Body of pancreas (tissue), 4 donors: ENCODE results near the gene MANEA. TPM values are rescaled to one million over a fixed set of nuclear protein-coding genes. Genes with fewer than 3 reads are reported as not detected.

Experiments
- ATAC-seq: fragments of 150-250 bp; one replicate; pipeline ENCODE4 v1.9.1; 2016
- DNase-seq, 4 donors: peaks; one replicate each; pipeline ENCODE4 v3.0.0-alpha.2; 2019
- H3K27ac ChIP-seq, 4 donors: fragments of 200-600 bp; sonication (generic); 1 replicate in 3 of 4; 2 replicates in 1 of 4; pipeline versions ENCODE4 v1.5.1 to v1.6.1; 2016 to 2019; ENCODE audit warnings: mild to moderate bottlenecking in 1 of 4, mixed read lengths in 1 of 4, moderate library complexity in 1 of 4
- H3K27me3 ChIP-seq, 2 donors: fragments of 200-600 bp; sonication (generic); one replicate each; pipeline ENCODE4 v1.6.0; 2016; ENCODE audit warnings: mild to moderate bottlenecking in 1 of 2
- H3K36me3 ChIP-seq, 2 donors: fragments of 200-600 bp; sonication (generic); replicated peaks in 1 of 2; 2 replicates each; pipeline ENCODE4 v1.5.1; 2016; ENCODE audit warnings: low read depth in 2 of 2; ENCODE audit not compliant: insufficient read depth in 1 of 2
- H3K4me1 ChIP-seq: fragments of 200-600 bp; sonication (generic); one replicate; pipeline ENCODE4 v1.6.0; 2016
- H3K4me3 ChIP-seq, 2 donors: fragments of 200-600 bp; sonication (generic); 1 replicate in 1 of 2; 2 replicates in 1 of 2; pipeline ENCODE4 v1.5.1; 2016 to 2019
- H3K9me3 ChIP-seq, 3 donors: fragments of 200-600 bp; sonication (generic); 1 replicate in 2 of 3; 2 replicates in 1 of 3; pipeline ENCODE4 v1.5.1; 2016
- POLR2A ChIP-seq, 3 donors: fragments of 450-650 bp; IDR thresholded peaks; one replicate each; pipeline ENCODE4 v1.6.1; 2016; ENCODE audit warnings: antibody characterized with exemption in 3 of 3, mild to moderate bottlenecking in 2 of 3
- WGBS, 2 donors: methylation state at CpG; one replicate each; pipeline ENCODE4 v1.1.5; 2017; 5-methylcytosine and 5-hydroxymethylcytosine counted together
- intact Hi-C: fragments of 100-400 bp; cut with DNase I; formaldehyde crosslinking; loops from one replicate; pipeline ENCODE4 v1.15.1; 2023
- total RNA-seq, 2 donors: library from RNA; depleted of rRNA; stranded (reverse); fragments of >200 nt; gene quantifications; one replicate each; pipeline ENCODE4 v1.1.0, GENCODE V29; 2016
- TF ChIP-seq, protein P1 (sequence below), 7 experiments: fragments of 450-650 bp in 4 of 7; fragments of 200-600 bp in 3 of 7; sonication (generic) in 3 of 7; IDR thresholded peaks; one replicate each; pipeline ENCODE4 v1.5.1; 2016 to 2019; ENCODE audit warnings: antibody characterized with exemption in 7 of 7

The MANEA gene
- total RNA-seq, 2 donors from 2014 or later = 2.6 to 5.2 TPM

DNA sequence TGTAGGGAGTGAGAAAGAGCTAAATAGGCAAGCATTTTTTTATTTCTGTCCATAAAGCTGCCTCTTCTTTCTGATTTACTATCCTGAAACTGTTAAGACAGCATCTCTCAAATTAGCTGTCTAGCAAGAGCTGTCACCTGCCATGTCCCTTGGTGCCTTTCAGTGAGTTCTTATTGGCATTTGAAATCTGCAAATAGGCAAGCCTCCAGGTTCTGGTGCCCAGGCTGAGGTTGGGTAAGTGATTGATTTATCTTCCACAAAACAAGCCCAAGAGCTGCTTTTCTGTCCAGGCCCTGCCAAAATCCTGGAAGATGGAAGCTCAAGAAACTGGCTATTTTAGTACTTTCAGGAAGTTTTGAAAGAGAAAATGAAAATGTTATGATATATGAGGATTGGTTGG, 22.4 kb downstream of the MANEA start:
- Histone ChIP-seq H3K4me1 (no peaks in the 10 kb centered on the region), H3K27me3 (no peaks in the 10 kb centered on the region), H3K36me3 (no peaks in the 10 kb centered on the region), H3K27ac (no peak overlapping the region), H3K9me3 (no peaks in the 10 kb centered on the region), H3K4me3 (no peak overlapping the region)
- no peak for TF ChIP-seq POLR2A (IDR thresholded peaks at IDR 0.05)
- TF ChIP-seq, protein P1, sequence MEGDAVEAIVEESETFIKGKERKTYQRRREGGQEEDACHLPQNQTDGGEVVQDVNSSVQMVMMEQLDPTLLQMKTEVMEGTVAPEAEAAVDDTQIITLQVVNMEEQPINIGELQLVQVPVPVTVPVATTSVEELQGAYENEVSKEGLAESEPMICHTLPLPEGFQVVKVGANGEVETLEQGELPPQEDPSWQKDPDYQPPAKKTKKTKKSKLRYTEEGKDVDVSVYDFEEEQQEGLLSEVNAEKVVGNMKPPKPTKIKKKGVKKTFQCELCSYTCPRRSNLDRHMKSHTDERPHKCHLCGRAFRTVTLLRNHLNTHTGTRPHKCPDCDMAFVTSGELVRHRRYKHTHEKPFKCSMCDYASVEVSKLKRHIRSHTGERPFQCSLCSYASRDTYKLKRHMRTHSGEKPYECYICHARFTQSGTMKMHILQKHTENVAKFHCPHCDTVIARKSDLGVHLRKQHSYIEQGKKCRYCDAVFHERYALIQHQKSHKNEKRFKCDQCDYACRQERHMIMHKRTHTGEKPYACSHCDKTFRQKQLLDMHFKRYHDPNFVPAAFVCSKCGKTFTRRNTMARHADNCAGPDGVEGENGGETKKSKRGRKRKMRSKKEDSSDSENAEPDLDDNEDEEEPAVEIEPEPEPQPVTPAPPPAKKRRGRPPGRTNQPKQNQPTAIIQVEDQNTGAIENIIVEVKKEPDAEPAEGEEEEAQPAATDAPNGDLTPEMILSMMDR (IDR thresholded peaks at IDR 0.05) = no peak
- ATAC-seq (no peak), DNase-seq (no peak)
- intact Hi-C loops = no loop called here

- WGBS, 2 donors = 78 to 83% methylated on average over 3 of the region's 3 CpGs
- TF ChIP-seq, protein P1 (IDR thresholded peaks at IDR 0.05) = no peak
- TF ChIP-seq POLR2A (IDR thresholded peaks at IDR 0.05) = no peak
- DNase-seq = no peak
- Histone ChIP-seq H3K27me3 (no peaks in the 10 kb centered on the region), H3K36me3 (no peaks in the 10 kb centered on the region), H3K9me3 (no peaks in the 10 kb centered on the region), H3K4me1 (no peaks in the 10 kb centered on the region), H3K4me3 (no peak overlapping the region), H3K27ac (no peak overlapping the region)
- ATAC-seq = no peak
- intact Hi-C loops = no loop called here
Observed at GRCh38 chr6:95601133-95601532, 23.8 kb downstream of the MANEA start.

DNA sequence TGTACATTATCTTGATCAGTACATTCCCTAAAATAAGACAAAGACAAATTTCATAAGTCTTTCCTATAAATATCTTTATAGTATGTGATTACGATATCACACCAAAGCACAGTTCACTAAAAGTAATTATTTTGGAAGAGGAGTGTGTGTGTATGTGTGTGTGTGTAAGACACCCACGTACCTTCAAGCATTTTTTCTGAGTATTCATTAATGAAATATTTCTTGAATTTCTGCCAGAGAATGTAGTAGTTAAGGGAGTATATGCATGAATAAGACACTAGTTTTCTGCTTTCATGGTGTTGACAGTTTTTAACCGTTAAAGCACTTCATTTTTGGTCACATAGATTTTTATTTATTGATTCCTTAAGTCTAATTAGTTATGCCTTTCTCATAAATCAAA, 36.8 kb downstream of the MANEA start:
- Histone ChIP-seq H3K4me1 (no peaks in the 10 kb centered on the region), H3K4me3 (no peak overlapping the region), H3K36me3 (no peaks in the 10 kb centered on the region), H3K27ac (no peak overlapping the region), H3K27me3 (no peaks in the 10 kb centered on the region), H3K9me3 (no peaks in the 10 kb centered on the region)
- ATAC-seq (no peak), DNase-seq (no peak)
- TF ChIP-seq POLR2A (IDR thresholded peaks at IDR 0.05) = no peak
- TF ChIP-seq, protein P1 (IDR thresholded peaks at IDR 0.05) = no peak
- WGBS, 2 donors = 52 to 55% methylated on average over 3 of the region's 3 CpGs
- intact Hi-C loops = no loop called here

- Histone ChIP-seq H3K36me3 (no peaks in the 10 kb centered on the region), H3K4me3 (no peak overlapping the region), H3K9me3 (no peaks in the 10 kb centered on the region), H3K4me1 (no peaks in the 10 kb centered on the region), H3K27me3 (no peaks in the 10 kb centered on the region), H3K27ac (no peak overlapping the region)
- DNase-seq (no peak), ATAC-seq (no peak)
- TF ChIP-seq, protein P1 (IDR thresholded peaks at IDR 0.05) = no peak
- TF ChIP-seq POLR2A (IDR thresholded peaks at IDR 0.05) = no peak
- WGBS, 2 donors = 68 to 71% methylated on average over 2 of the region's 2 CpGs
- intact Hi-C loops = no loop called here
Observed at GRCh38 chr6:95629551-95629950, 52.2 kb downstream of the MANEA start.

- no peak overlapping the region for H3K27ac ChIP-seq
- H3K4me1 ChIP-seq = no peaks in the 10 kb centered on the region
- 85 to 86% methylated on average over 14 to 25 of the region's 25 CpGs for WGBS, 2 donors
- ATAC-seq (no peak), DNase-seq (no peak)
- H3K9me3 ChIP-seq = no peaks in the 10 kb centered on the region
- intact Hi-C loops = no loop called here
- no peaks in the 10 kb centered on the region for H3K36me3 ChIP-seq
- TF ChIP-seq POLR2A (IDR thresholded peaks at IDR 0.05) = no peak
- TF ChIP-seq, protein P1 (IDR thresholded peaks at IDR 0.05) = no peak
- no peaks in the 10 kb centered on the region for H3K27me3 ChIP-seq
- no peak overlapping the region for H3K4me3 ChIP-seq
Observed at GRCh38 chr6:95636552-95637431, 59.5 kb downstream of the MANEA start.
